HT1080 (cell line): Measurements from ENCODE around the gene ZNF70. TPM values are rescaled to one million over a fixed set of nuclear protein-coding genes. Genes with fewer than 3 reads are reported as not detected.

Source experiments
- DNase-seq: peaks from one replicate; pipeline ENCODE4 v3.0.0-alpha.2; 2015; ENCODE audit warnings: low read depth
- total RNA-seq: library from RNA; depleted of rRNA; stranded (reverse); fragments of >200 nt; shearing (Covaris generic); gene quantifications from 2 replicates; pipeline ENCODE4 v1.2.3, GENCODE V29; 2014

Gene ZNF70
- total RNA-seq, 1 experiment from 2014 or later, result 4.4 TPM

GRCh38 chr22:23718371-23719165, 32.3 kb downstream of the ZNF70 start:
- no peak for DNase-seq

- DNase-seq, result peak; percentile 68
These were observed 33.8 kb downstream of the ZNF70 start for GRCh38 chr22:23716811-23717801.

DNA sequence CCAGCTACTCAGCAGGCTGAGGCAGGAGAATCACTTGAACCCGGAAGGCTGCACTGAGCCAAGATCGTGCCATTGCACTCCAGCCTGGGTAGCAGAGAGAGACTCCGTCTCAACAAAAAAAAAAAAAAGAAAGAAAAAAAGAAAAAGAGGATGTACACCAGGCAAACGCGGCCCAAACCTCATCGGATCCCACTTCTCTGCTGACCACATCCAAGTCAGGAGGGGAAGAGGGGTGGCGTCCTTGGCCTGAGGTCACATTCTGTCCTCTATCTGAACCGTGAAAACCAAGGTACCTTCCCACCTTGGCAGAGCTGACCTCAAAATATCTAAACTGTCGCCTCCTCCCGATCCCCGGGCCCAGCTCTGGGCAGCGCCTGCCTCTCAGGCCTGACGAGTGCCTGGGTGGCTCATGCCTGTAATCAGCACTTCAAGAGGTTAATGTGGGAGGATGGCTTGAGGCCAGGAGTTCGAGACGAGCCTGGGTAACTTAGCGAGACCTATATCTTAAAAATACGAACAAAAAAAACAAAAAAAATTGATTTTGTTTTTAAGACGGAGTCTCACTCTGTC, 35.0 kb downstream of the ZNF70 start:
- no peak for DNase-seq

GRCh38 chr22:23714596-23715578, 36.0 kb downstream of the ZNF70 start:
- DNase-seq, result no peak

GRCh38 chr22:23713696-23714595, 37.0 kb downstream of the ZNF70 start:
- DNase-seq, result no peak

- DNase-seq, result no peak
These were observed 38.7 kb downstream of the ZNF70 start for GRCh38 chr22:23712256-23712655.

DNA sequence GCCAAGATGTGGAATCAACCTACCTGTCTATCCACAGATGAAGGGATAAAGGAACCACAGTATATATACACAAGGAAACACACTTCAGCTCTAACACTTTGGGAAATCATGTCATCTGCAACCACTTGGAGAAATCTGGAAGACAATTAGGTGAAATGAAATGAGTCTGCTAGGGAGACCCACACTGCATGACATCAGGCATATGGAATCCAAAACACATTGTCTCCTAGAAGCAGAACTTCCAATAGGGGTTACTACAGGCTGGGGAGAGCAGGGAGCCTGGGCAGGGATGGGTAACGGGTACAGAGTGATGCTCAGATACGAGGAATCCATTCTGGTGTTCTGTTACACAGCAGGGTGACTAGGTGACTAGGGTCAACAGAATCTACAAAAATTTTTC, 41.8 kb downstream of the ZNF70 start:
- DNase-seq, result no peak

DNA sequence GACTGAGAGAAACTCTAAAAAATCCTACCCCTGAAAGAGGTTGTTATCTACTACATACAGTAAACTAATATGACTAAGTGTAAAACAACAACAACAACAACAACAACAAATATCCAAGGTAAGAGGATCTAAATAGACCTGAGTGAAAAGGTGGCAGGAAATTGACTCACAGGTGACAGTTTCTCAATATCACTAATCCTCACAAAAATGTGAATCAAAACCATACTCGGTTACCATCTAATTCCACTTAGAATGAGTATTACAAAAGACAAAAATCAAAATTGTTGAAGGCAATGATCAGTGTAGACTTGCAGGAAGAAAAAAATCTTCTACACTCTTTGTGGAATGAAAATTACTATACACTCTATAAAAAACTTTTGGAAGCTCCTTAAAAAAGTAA, 42.6 kb downstream of the ZNF70 start:
- DNase-seq, result no peak

GRCh38 chr22:23705358-23705757, 45.6 kb downstream of the ZNF70 start:
- no peak for DNase-seq

GRCh38 chr22:23704829-23705228, 46.1 kb downstream of the ZNF70 start:
- DNase-seq, result no peak

DNA sequence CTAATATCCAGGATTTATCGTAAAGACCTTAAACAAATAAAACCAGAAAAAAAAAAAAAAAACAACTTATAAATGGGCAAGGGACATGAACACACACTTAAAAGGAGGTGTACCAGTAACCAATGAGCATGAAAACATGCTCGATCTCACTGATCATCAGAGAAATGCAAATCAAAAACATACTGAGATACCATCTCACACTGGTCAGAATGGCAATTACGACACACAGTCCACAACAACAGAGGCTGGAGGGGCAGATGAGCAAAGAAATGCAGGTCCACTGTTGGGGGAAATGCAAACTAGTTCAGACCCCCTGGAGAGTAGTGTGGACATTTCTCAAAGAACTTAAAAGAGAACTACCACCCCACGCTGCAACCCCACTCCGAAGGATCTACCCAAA, 46.9 kb downstream of the ZNF70 start:
- no peak for DNase-seq

- no peak for DNase-seq
These were observed 50.2 kb downstream of the ZNF70 start for GRCh38 chr22:23700706-23701105.

DNA sequence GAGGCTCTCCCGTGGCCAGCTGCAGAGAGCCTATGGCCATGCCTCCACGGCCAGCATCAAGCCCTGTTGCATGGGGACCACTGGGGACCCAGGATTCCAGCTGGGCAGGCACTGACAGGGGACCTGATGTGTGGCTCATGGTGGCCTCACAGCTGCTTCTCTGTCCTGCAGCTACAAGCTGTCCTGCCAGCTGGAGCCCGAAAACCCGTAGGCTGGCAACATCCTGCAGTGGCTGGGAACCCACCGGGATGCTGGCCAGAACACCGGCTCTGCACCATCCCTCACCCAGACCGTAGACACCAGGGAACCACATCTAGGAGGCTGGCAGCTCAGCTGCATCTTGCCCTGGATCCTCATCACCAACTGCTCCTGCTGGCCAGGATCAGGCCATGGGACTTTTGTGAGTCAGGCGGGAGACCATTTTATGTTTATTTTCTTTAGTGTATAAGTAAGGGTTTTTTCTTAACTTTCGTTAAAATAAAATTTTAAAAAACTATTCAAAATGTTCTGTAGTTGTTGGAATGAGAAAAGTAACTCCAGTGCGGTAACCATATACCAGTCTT, 52.2 kb downstream of the ZNF70 start:
- no peak for DNase-seq

DNA sequence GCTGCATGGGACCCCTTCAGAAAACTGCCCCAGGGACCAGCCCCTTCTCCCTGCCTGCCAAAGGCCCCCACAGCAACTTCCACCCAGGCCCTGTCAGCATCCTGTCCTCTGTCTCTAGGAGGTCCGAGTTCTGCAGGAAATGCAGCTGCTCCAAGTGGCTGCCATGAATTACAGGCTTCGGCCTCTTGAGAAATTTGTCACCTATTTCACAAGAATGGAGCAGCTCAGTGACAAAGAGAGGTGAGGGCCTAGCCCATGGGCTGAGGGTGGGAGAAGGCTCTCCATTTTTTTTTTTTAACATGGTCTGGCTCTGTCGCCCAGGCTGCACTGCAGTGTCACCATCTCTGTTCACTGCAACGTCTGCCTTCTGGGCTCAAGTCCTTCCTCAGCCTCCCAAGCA, 52.8 kb downstream of the ZNF70 start:
- DNase-seq, result no peak

- DNase-seq, result no peak
These were observed 53.6 kb downstream of the ZNF70 start for GRCh38 chr22:23697031-23697970.

DNA sequence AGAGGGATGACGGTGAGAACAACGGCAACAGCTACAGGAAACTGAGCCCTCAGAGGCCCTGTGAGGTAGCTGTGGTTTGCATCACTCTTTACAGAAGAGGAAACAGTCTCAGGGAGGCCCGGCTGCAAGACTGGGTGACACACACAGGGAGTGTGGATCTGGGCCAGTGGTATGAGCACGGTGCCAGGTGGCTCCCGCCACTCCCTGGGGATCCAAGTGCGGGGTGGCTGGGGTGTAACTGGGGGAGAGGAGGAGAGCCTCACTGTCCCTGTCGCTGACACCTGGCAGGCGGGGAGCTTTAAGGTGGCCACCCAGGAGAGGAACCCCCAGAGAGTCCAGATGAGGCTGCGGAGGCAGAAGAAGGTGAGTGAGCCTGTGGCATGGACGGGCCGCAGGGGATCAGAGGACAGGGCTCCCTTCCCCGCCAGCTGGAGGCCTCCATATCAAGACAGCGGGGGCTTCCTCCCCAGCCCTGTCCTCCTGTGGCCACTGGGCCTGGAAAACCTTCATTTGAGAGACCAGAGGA, 54.5 kb downstream of the ZNF70 start:
- no peak for DNase-seq

DNA sequence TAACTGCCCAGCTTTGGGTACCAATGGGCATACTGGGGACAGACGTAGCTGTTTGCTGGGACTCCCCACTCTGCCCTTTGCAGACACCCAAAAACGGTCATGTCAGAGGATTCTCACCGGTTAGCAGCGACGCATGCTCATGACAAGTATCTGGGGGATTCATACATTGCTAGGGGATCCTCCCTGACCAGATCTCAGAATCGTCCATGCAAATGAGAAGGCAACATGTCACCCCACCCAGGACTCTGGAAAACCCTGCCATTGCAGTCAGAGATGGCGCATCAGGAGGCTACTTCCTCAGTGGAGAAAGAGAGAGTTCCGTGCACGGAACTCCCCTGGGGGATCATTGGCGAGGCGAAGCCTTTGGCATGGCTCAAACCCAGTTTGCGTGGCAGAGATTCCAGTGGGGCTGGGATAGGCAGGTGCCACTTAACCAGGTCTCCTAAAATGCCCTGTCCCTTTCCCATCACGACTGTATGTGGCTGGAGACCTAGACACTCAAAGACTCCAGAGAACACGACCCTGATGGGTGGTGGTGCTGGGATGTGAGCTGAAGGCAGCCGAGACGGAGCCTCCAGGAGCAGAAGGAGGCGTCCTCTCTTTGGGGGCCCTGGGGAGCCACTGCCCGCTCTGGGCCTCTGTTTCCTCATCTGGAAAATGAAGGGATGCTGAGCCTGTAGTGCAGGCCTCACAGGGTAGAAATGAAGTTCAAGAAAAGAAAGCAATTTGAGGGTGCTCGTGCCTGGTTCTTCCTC, 55.2 kb downstream of the ZNF70 start:
- DNase-seq, result no peak
